ENCODE data around the gene SPATS2L.

The SPATS2L gene

DNA sequence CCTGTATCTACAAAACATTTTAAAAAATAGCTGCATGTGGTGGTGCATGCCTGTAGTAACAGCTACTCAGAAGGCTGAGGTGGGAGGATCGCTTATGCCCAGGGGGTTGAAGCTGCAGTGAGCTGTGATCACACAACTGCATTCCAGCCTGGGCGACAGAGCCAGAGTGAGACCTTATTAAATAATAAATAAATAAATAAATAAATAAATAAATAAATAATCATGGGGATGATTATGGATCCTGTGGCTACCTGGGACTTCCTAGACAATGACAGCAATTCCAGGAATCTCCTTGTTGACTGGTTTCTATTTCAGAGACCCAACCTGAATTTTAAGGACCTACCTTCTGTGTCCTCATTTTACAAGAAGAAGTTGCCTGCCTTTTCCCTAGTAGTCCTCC lies 111.9 kb downstream of the SPATS2L start:
- no peak for DNase-seq

DNA sequence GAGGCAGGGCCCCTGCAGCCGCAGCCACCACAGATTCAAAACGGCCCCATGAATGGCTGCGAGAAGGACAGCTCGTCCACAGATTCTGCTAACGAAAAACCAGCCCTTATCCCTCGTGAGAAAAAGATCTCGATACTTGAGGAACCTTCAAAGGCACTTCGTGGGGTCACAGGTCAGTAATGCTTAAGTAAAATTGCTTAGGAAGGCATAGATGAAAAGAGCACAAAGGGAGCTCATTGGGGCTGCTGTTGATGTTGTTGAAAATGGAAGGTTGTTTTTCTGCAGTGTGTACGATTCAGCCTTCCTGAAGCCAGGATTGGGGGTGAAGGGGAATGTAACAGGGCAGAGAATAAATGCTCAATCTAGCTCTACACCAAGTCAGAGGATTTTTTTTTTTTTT lies 112.8 kb downstream of the SPATS2L start:
- DNase-seq = no peak

DNA sequence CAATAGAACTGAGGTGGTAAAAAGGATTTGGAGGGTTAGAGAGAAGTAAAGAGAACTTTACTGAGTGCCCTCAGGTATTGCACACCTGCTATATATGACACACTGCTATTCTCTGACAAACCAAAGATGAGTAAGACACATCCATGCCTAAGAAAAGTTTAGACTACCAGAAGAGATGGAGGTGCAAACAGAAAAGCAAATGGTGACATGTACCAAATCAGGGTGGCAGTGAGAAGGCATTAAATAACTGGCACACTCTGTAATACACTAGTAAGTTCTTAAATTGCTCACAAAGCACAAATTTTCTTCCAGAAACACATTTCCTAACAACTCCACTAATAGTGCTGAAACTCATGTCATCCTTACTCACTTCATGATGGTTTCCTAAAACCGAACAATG lies 114.8 kb downstream of the SPATS2L start:
- DNase-seq = no peak

DNA sequence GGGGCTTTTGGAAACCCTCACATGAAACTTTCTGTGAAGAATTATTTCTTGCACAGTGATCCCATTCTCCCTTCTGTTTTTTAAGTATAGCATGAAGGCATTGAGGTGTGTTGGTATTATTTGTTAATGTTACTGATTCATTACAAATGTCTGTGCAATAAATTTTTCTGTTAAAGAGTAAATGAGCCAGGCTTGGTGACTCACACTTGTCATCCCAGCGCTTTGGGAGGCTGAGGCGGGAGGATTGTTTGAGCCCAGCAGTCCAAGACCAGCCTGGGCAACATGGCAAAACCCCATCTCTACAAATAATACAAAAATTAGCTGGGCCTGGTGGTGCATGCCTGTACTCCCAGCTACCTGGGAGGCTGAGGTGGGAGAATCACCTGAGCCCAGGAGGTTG lies 115.6 kb downstream of the SPATS2L start:
- DNase-seq = no peak

DNA sequence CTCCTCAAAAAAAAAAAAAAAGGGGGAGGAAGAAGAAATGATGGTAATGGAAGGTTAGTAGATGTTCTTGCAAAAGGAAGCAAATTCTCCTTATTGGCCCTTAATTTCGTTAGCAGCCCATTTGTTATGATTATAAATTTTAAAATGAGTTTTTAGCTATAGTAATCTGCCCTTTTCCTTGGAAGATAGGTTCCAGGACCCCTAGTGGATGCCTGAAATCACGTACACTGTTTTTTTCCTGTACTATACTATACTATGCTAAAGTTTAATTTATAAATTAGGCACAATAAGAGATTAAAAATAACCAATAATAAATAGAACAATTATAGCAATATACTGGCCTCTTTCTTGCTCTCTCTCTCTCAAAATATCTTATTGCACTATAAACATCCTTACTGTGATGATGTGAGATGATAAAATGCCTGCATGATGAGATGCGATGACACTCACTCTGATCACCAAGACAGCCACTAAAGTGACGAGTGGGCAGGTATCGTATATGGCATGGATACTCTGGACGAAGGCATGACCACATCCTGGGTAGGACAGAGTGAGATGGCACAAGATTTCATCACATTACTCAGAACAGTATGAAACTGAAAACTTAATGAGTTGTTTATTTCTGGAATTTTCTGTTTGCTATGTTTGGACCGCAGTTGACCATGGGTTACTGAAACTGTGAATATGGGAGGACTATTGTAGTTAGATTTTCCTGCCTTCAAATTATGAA lies 116.2 kb downstream of the SPATS2L start:
- DNase-seq = no peak

DNA sequence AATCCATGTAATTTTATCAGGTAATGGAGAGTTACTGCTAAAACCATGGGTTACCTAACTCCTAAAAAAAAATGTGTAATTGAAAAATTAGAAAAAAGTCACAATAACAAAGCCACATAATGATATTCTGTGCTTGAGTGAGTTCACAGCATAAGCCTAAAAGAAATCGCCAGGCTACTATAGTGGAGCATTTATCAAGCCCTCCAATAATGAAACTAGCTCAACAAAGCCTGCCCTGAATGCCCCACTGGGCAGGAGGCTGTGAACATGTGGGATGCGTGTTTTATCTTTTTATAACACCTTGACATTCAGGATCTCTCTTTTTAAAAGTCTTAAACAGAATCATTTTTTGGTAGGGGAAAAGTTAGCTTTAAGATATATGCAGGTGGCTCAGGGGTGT lies 117.0 kb downstream of the SPATS2L start:
- DNase-seq = no peak

DNA sequence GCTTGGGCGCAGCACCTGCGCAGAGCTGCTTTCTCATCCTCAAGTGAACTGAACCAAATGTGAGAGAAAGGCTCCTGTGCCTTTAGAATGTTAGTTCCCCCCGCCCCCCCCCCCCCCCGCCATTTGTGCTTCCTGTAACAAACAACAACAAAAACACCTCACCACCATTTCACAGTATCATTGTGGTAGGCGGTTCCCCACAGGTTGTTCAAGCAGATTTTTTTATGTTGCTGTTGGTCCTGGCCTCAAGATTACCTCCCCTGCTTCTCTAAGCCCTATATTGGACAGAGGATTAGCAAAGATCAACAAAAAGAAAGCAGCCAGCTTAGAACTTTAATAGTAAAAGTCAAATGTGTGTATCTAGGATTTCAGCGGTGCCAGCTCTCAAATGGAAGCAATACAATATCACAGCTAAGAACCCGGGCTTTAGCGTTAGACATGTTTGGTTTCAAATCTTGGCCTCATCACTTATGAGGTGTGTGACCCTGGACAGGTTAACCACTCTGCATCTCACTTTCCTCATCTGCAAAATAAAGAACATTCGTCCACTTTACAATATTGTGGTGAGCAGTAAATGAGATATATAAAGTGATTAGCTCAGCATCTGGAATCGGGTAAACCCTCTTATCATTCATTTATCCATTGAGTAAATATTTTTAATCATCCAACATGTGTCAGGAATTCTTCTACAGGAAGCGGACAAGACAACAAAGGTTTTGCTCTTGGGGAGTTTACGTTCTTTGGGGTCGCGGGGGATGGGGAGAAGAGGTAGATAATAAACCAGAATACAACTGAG lies 118.7 kb downstream of the SPATS2L start:
- DNase-seq = no peak

DNA sequence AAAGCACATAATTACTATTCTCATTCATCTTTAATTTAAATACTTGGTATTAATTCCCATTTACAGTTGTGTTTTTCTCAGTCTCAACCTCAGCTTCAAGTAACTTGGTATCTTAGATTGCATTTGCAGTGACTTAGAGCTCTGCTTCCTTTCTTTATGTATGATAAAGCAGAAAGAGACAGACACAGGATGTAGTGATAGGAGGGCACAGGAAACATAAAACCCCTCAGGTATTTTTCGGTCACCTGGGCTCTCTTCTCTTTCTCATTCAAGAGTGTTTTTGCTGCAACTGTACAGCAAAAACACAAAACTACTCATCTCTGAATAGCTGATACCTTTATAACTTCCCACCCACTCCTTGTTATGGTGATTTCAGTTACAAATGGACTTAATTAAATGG lies 120.3 kb downstream of the SPATS2L start:
- no peak for DNase-seq

DNA sequence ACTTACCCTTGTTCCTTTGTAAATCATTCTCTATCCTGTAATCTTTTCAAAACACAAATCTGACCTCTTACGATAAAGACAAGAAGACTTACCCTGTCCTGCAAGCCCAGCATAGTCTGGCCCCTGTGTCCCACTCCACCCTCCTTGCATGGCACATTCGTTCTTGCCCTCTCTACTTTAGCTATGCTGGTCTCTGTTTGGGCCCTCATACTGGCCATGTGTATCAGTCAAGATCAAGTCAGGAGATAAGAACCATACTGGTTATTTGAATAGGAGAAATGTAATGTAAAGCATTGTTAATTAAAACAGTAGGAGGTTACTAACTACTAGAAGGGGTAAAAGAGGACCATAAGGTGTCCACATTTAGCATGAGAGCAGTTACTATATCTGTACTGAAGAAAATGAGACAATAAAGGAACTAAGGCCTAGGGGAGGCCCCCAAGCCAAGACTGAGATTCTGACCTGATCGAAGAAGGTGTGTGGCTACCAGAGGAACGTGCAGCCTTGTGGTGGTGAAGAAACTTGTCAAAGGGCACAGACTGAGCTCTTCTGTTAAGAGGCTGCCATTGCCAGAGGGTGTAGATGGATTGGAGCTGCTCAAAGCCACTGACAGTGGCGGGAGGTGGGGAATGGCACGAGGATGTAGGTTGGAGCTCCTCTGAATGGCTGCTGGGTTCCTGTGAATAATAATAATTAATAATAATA lies 122.6 kb downstream of the SPATS2L start:
- no peak for DNase-seq

DNA sequence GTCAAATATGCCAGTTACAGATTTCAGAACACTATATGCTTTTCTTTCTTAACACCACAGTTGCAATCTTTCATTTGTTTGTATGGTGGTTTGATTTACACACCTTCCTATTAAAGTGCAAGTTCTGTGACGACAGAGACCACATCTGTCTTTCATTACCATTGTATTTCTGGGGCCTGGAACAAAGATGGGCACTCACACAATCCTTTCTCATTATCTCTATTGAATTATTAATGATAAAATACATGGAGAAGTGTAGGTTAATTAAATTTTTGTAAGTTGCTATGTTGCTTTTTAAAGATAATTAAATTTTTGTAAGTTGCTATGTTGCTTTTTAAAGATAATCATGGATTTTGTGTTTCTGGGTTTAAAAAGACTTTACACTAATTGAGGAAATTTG lies 123.5 kb downstream of the SPATS2L start:
- no peak for DNase-seq

DNA sequence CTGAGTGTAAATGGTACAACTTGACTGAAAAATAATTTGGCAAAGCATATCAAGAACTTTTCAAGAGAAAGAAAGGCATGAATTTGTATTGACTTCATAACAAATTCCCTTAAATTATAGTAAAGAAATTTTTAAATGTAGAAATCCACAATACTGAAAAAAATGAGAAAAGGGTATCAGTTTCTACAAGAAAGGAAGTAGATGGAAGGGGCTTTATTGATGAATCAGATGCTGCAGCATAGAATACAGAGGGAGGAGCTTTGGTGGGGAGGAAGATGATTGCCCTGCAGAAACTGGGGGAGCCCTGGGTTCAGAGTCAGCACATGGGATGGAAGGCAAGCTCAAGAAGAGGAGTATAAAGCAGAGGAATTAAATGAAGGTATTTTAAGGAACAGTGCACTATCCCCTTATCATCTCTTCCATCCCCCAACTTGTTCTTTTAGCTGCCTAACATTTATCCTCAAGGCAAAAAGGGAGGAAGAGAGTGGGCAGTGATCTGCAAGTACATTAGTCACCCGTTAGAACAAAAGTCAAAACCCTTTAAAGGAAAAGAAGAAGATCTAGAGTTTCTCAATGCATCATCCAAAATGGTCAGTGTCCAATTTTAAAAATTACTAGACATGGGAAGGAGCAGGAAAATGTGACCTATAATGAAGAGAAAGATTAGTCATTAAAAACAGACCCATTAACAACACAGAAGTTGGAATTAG lies 125.7 kb downstream of the SPATS2L start:
- DNase-seq = no peak

DNA sequence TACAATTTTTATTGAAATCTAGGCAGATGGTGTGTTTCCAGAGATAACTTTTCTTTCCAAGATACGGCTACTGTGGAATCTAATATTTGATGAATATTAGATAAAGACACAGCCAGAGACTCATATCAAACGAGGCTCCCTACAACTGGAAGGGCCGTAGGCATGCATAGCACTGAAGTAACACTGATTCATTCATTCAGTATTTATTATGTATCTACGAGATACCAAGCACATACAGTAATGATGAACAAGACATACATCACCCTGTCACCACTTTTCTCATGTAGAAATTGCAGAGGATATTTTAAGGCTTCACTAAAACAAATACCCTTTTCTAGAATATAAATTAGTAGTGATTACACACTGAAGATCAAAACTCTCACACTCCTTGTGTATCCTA lies 128.9 kb downstream of the SPATS2L start:
- no peak for DNase-seq

DNA sequence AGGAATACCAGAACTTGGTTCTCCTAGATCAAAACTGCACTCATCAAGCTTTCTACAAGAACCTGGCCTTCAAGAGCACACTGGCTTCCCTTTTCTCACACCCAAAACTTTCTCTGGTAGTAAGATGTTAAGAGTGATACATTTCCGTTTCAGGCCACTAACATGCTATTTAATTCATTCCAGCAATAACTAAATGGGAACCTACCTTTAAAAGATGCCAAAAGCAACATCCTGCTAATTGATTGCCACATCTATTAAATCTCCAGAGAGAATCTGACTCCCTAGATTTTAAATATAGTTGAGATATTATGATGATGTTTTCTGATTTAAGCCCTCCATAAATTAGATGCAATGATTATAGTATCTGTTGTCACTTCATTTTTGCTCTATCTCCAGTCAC lies 131.8 kb downstream of the SPATS2L start:
- DNase-seq = no peak

DNA sequence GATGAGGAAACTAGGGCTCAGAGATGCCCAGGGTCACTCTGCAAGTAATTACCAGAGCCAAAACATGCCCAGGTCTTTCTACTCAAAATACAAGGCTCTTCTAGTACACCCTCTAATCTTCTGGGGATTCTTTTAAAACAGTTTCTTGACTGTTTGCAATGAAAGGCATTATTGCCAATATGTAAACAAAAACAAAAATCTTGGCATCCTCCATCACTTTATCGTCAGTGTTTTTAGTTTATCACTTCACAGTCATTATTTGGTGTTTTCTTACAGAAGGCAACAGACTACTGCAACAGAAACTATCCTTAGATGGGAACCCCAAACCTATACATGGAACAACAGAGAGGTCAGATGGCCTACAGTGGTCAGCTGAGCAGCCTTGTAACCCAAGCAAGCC lies 132.4 kb downstream of the SPATS2L start:
- no peak for DNase-seq

DNA sequence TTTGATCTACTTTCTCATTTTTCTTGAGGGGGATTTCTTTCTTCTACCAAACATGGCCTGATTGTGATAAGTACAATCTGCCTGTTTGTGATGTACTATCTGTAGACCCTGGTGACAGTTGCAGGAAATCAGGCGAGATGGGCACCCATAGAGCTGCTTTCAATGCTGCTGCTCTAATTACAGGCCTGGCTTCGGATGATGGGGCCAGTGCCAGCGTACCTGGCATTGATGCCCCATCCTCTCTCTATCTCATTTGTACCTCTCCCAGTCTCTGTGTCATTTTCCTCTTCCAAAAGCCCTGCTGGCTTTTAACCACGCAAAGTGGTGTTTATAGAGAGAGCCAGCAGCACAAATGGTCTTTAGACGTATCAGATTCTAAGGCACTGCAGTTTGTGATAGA lies 133.5 kb downstream of the SPATS2L start:
- DNase-seq = no peak

DNA sequence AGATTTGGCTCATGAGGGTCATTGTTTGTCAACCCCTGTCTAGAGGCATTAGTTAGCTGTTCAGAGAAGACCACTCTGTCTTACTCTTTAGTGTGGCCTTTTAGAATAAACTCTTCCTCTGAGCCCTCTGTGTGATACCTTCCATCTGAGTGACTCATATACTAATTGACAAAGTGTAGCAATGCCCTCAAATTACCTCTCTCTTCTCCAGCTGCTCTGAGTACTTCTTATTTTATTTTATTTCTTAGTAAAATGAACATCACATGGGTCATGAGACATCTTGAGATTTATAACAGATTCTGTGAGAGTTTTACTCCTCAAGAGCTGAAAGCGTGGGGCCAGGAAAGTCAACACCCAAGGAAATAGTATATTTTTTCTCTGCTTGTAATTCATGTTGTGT lies 136.0 kb downstream of the SPATS2L start:
- DNase-seq = no peak

DNA sequence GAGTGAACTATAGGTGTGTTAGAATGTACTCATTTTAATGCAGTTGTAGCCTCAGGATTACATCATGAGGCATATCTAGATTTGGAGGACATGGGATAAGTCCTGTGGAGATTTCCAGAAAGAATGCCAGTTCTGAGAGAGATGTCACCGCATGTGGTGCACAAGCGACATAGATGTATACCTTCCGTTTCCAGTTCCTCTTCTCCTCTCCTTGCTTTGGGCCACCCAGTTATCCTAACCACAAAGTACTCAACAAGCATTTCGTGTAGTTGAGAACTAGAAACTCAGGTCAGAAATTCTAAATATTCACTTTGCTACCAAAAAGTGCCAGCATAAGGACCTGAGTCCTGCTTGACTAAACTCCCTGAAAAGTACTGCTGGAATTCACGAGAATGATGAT lies 136.9 kb downstream of the SPATS2L start:
- no peak for DNase-seq

DNA sequence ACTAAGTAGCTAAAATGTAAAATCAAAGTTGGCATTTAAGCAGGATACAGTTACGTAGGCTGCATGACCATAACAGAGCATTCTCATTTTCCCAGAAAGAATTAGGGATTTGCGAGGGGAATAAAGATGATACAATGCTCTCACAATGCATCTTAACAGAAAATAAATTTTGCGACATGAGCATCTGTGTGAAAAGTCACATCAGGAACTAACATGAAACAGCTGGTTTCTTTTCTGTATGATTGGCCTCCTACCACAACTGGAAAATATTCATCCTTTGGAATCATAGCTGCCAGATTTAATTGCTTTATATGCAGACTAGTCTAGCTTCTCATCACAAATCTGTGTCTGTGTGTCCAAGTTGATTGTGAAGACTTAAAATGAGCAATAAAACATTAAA lies 137.4 kb downstream of the SPATS2L start:
- DNase-seq = no peak

DNA sequence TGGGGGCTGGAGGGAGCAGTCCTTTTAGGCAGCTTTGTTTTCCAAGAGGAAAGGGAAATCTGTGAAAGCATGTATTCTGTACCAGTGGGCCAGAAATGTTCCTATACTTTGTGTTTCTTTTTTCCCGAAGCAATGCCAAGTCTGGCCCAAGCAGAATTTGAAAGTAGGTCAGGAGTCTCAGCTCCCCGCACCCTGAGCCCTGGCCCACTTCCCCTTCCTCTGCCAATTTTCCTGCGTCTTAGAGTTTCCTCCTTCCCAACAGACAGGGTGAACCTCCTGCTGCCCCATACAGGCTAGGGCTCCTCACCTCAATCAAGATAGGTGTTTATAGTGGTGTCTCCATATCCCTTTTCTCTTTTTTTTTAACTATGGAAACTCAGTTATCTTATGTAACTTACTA lies 138.0 kb downstream of the SPATS2L start:
- no peak for DNase-seq

DNA sequence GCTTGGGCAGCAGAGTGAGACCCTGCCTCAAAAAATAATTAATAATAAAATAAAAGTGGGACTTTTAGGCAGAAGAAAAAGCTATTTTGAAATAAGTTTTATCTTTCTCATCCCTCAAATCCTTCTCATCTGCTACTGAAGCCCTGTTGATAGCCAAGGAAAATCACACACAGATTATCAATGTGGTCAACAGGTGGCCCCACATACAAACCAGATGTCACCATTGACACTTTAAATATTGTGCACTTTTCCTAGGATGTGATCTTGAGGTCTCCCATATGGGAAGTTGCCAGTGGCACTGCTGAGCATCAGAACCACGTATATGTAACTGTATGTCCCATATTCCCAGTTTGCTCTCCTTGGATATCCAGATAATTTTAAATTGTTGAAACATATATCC lies 138.8 kb downstream of the SPATS2L start:
- no peak for DNase-seq

DNA sequence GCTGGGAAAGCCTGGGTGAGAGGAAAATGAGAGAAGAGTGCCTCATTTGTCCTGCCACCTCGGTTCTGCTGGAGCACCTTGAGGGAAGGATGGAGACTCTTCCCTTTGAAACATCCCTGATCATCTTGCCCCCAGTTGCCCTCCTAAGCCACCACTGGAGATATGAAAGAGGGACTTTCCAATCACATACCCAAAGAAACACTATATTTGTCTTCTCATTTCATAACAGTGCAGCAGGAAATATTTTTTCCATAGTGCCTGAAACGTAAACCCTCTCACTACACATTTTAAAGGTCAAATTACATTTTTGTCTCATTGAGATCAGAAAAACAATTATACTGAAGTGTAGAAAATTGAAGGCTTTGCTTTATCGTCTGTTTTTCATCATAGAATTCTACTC lies 140.1 kb downstream of the SPATS2L start:
- DNase-seq = no peak

DNA sequence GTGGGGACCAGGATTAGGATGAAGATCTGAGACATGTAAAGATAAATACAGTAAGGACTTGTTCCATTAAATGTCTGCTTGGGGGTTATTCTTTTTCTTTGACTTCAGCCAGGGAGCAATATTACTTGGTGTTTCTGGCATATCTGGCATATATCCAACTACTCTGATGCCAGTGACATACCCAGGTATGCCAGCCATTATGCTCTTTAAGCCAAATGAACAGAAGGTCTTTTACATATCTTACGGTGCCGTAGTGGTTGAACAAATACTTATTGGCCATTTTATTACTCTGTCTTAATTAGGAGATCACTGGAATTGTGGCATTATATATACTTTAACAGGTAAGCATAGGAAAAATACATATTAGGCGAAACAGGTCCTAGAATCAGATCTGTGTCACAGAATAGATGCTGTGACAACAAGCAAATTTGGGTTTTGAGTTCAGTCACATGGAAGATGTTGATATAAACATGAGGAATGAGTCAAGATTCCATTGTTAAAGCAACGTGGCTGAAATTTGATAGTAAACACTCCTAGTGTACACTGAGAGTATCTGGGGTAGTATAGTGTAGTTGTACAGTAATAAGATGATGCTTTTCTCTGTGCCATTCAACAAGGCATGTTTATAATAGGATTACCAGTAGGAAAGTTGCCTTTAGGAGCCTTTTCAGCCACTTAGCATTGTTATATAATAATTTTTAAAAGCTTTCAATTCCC lies 140.8 kb downstream of the SPATS2L start:
- no peak for DNase-seq

DNA sequence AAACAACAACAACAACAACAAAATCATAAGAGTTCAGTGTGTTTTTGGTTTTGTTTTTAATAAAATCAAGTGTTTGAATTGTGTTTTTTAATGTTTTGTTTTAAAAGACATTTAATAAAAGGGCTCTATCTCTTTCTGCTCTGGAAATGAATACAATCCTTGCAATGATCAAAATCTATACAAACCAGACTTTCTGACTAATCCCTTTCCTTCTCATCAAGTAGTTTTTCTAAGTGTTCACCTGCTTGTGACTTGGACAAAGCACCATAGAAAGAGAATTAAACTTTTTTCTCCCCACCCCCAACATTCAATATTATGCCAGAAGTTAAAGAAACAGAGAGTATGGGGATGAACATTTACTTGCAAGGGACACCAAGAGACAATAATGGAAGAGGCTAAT lies 142.0 kb downstream of the SPATS2L start:
- DNase-seq = no peak

All from SW 1271 (cell line).